Immature natural killer cell (primary cell): ENCODE data around the gene PRPS1L1. TPM values are rescaled to one million over a fixed set of nuclear protein-coding genes. Genes with fewer than 3 reads are reported as not detected.

ENCODE experiments used
- DNase-seq, 3 donors: peaks; one replicate each; pipeline ENCODE4 v3.0.0; 2022; ENCODE audit warnings: mixed read lengths in 1 of 3
- H3K27ac Mint-ChIP-seq, 6 donors: one replicate each; pipeline ENCODE4 v1.8.0; 2020; ENCODE audit warnings: mixed read lengths in 6 of 6, mild to moderate bottlenecking in 5 of 6, inconsistent platforms in 4 of 6, moderate library complexity in 3 of 6
- H3K27me3 Mint-ChIP-seq, 3 donors: one replicate each; pipeline ENCODE4 v1.8.0; 2020 to 2021; ENCODE audit warnings: low read depth in 3 of 3, mild to moderate bottlenecking in 3 of 3, mixed read lengths in 3 of 3, moderate library complexity in 3 of 3, inconsistent platforms in 1 of 3
- H3K36me3 Mint-ChIP-seq, 3 donors: one replicate each; pipeline ENCODE4 v1.8.0; 2020; ENCODE audit warnings: mixed read lengths in 3 of 3, inconsistent platforms in 2 of 3, mild to moderate bottlenecking in 2 of 3
- H3K4me1 Mint-ChIP-seq, 2 donors: one replicate each; pipeline ENCODE4 v1.8.0; 2020; ENCODE audit warnings: inconsistent platforms in 2 of 2, mild to moderate bottlenecking in 2 of 2, mixed read lengths in 2 of 2, moderate library complexity in 1 of 2
- H3K4me3 Mint-ChIP-seq, 5 donors: one replicate each; pipeline ENCODE4 v1.8.0; 2020; ENCODE audit warnings: mild to moderate bottlenecking in 5 of 5, mixed read lengths in 5 of 5, inconsistent platforms in 3 of 5, moderate library complexity in 3 of 5
- H3K9me3 Mint-ChIP-seq, 6 donors: one replicate each; pipeline ENCODE4 v1.8.0; 2020; ENCODE audit warnings: mild to moderate bottlenecking in 6 of 6, mixed read lengths in 6 of 6, inconsistent platforms in 4 of 6, moderate library complexity in 3 of 6
- polyA plus RNA-seq, 3 donors: library from polyadenylated mRNA; unstranded; fragments of 300-500 nt; fragmentation: Illumina TruSeq; gene quantifications; one replicate each; pipeline ENCODE4 v1.2.3, GENCODE V29; 2021

PRPS1L1 gene
- polyA plus RNA-seq, 3 donors from 2014 or later: not detected

DNA sequence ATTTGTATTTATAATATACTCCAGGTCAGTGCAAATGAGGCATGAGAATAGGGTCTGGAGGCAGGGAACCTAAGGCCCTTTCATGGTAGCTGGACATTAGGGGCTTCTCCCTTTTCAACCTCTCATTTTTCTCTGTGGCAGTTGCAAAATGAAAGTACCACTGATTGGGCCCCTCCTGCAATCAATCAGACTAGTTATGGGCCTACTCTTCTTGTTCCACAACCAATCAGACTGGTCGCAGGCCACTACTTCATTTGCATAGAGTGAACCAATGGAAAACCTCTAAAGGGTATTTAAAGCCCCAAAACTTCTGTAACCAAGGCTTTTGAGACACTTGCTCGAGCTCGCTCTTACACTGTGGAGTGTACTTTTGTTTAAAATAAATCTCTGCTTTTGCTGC lies 10.0 kb upstream of the PRPS1L1 start:
- no peaks in the 10 kb centered on the region for H3K36me3 Mint-ChIP-seq
- no peak for DNase-seq
- peaks cover 4 to 5% (median 5%) of the 10 kb centered on the region in 3 donors for H3K27me3 Mint-ChIP-seq
- no peaks in the 10 kb centered on the region for H3K9me3 Mint-ChIP-seq
- H3K27ac Mint-ChIP-seq: no peak overlapping the region
- no peak overlapping the region for H3K4me3 Mint-ChIP-seq
- no peaks in the 10 kb centered on the region for H3K4me1 Mint-ChIP-seq

DNA sequence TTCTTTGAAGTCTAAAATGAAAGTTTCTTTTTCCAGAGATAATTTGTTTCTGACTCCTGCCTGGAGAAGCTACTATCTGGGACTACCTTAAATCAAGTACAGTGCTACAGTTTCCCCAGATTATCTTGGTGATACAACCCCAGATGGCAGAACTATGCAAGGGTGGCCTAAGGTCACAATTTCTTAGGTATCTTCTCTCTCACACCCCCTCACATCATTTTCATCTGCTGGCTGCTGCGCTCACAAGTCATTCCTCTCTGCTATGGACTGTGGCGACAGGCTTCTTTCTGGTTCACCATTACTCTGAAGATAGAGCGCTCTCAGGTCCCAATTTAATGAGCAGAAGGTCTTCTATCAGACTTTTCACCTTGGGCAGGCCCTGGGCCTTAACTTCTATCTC lies 9.1 kb upstream of the PRPS1L1 start:
- Mint-ChIP-seq H3K27me3 (peaks cover 4 to 5% (median 5%) of the 10 kb centered on the region in 3 donors), H3K4me1 (no peaks in the 10 kb centered on the region), H3K4me3 (no peak overlapping the region), H3K27ac (no peak overlapping the region), H3K36me3 (no peaks in the 10 kb centered on the region), H3K9me3 (no peaks in the 10 kb centered on the region)
- DNase-seq: no peak

DNA sequence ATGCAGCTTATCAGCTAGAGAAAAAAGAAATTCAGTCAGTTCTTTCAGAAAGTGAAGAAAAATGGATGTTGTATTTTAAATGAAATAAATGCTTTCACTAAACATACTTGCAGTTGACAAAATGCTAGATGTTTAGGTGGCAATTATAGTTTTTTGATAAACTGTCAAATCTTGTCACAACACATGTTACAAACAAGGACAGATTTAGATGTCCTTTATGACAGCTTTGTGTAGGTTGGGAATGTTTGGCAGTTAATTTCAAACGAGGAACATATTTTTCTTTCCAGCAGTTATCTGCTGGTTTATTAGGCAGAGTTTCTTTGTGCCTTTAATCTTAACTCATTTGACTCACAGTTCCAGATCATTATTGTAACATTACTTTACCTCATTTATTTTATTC lies 3.1 kb upstream of the PRPS1L1 start:
- no peak overlapping the region for H3K4me3 Mint-ChIP-seq
- H3K27me3 Mint-ChIP-seq: peaks cover 0 to 5% (median 3%) of the 10 kb centered on the region in 3 donors
- no peaks in the 10 kb centered on the region for H3K4me1 Mint-ChIP-seq
- H3K36me3 Mint-ChIP-seq: no peaks in the 10 kb centered on the region
- H3K27ac Mint-ChIP-seq: no peak overlapping the region
- H3K9me3 Mint-ChIP-seq: no peaks in the 10 kb centered on the region
- DNase-seq: no peak

DNA sequence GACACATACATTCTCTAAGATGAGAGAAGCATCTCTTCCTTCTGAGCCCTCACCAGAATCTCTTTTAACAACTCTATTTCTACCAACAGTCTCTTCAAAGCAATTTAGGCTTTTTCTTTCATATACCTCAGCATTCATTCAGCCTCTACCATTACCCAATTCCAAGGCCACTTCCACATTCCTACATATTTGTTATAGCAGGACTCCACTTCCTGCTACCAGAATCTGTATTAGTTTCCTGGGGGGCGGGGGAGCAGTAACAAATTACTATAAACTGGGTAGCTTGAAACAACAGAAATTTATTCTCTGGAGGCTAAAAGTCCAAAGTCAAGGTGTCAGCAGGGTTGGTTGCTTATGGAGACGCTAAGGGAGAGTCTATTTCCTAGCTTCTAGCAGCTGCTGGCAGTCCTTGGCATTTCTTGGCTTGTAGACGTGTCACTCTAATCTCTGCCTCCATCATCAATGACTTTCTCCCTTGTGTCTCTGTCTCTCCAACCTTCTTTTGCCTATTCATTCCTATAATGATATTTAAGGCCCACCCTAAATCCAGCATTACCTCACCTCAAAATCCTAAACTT lies 7.4 kb downstream of the PRPS1L1 start:
- H3K27me3 Mint-ChIP-seq: peaks cover 0 to 4% (median under 1%) of the 10 kb centered on the region in 3 donors
- H3K36me3 Mint-ChIP-seq: no peaks in the 10 kb centered on the region
- H3K4me1 Mint-ChIP-seq: no peaks in the 10 kb centered on the region
- no peak overlapping the region for H3K4me3 Mint-ChIP-seq
- no peak overlapping the region for H3K27ac Mint-ChIP-seq
- H3K9me3 Mint-ChIP-seq: no peaks in the 10 kb centered on the region
- no peak for DNase-seq

DNA sequence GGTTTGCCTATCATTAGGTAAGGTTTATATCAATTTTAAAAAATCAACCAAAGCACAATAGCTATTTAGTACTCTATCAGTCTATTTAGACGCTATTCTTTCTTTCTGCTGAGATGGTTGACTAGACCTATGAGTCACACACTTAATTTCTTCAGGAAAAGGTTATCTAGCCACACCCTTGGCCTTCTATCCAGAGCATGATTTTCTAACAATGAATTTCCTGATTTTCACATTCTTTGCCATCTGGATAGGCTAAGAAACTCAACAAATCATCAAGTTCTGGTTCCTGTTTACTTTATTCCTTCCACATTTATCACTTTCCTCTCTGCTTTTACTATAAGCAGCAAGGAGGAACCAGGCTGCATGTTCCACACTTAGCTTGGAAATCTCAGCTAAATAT lies 8.1 kb downstream of the PRPS1L1 start:
- Mint-ChIP-seq H3K27ac (no peak overlapping the region), H3K36me3 (no peaks in the 10 kb centered on the region), H3K4me1 (no peaks in the 10 kb centered on the region), H3K9me3 (no peaks in the 10 kb centered on the region), H3K27me3 (peaks cover 0 to 4% (median 4%) of the 10 kb centered on the region in 3 donors), H3K4me3 (no peak overlapping the region)
- no peak for DNase-seq

DNA sequence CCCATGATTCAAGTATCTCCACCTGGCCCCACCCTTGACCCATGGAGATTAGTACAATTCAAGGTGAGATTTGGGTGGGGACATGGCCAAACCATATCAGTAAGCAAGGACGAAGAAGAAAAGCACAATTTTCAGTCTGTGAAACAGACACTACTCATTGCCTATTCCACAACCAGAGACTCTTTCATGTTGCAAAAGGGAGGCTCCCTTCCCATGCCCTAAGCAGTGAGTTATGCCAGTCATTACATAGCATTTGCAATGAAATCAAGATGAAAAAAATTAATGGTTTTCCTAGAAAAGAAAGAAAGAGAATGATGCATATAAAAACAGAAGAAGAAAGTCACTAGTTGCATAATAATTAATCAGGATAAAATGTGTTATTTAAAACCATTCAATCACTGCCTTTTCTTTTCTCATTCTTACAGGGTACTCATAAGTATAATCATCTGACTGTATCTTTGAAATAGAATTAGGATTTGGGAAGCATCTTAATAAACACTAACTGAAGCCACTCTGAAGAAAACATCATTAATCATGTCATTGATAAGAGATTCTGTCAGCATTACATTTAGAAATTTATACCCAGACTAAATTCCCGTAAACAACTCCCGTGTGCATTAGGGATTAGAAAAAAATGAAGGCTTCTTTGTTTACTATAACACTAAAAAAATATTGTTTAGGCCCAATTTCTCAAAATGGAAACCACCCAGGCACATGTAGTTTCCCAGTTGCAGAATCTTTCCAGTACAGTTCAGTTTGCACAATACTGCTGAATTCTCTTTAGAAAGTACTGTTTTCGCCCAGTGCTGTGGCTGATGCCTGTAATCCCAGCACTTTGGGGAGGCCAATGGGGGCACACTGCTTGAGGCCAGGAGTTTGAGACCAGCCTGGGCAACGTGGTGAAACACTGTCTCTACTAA lies 9.1 kb downstream of the PRPS1L1 start:
- no peak overlapping the region for H3K27ac Mint-ChIP-seq
- DNase-seq: no peak
- H3K9me3 Mint-ChIP-seq: no peaks in the 10 kb centered on the region
- no peaks in the 10 kb centered on the region for H3K36me3 Mint-ChIP-seq
- no peaks in the 10 kb centered on the region for H3K4me1 Mint-ChIP-seq
- no peak overlapping the region for H3K4me3 Mint-ChIP-seq
- peaks cover 0 to 7% (median 6%) of the 10 kb centered on the region in 3 donors for H3K27me3 Mint-ChIP-seq

DNA sequence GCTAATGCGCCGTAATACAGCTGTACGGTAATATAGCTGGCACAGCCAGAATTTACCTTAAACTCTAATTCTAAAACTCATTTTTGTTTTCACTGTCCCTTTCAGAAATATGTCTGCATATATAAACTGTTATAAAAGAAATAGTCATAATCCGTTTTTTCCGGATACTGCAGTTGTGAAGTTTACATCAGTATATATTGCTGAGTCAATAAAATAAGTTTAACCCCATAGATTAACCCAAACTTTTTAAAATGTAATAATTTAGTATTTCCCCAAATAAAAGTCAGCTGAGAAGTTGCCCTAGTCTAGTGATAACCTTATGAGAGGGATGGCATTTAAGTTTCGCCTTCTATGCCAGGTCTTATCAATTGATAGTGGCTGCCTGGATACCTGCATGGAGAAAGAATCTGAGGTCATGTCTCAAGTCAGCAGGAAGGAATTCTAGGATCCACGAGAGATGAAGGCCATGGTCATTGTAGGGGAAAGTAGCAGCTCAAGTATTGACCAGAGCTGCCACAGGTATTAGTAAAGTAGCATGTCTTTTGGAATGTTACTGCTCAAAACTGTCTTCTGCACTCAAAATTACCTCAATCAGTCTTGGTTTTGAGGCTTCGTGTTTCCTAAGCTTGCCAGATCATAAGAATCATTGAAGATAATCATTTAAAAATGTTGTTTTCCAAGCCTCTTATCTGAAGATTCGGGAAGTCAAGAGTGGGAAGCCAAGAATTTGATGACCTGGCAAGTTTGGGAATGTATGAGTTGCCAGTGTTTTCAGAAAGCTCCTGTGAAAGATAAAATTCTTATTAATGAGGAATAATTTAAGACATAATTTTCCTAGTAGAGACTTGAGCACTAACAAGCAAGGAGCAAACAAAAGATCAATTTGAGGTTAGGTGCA lies 10.8 kb downstream of the PRPS1L1 start:
- no peak for DNase-seq
- H3K4me1 Mint-ChIP-seq: no peaks in the 10 kb centered on the region
- no peaks in the 10 kb centered on the region for H3K9me3 Mint-ChIP-seq
- H3K4me3 Mint-ChIP-seq: no peak overlapping the region
- no peak overlapping the region for H3K27ac Mint-ChIP-seq
- no peaks in the 10 kb centered on the region for H3K36me3 Mint-ChIP-seq
- H3K27me3 Mint-ChIP-seq: peaks cover 0 to 7% (median 2%) of the 10 kb centered on the region in 3 donors

DNA sequence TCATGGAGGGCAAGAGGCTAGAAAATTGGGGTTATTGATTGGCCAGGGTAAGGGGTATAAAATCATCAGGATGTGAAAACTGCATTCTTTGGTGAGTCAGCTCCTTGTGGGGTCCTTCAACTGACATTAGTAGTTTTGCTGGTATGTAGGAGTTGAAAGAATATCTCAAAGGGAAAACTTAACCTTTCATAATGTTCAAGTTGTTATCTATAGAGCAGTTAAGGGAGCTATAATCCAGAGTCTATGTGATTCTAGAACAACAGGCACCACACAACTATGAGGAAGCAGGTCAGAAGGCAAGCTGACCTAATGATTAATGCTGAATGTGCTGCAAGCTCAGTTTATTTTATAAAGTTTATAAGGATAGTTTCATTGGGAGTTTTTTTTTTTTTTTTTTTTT lies 13.7 kb downstream of the PRPS1L1 start:
- H3K9me3 Mint-ChIP-seq: peaks cover 0 to 2% (median 0%) of the 10 kb centered on the region in 6 donors
- no peaks in the 10 kb centered on the region for H3K36me3 Mint-ChIP-seq
- no peaks in the 10 kb centered on the region for H3K4me1 Mint-ChIP-seq
- H3K4me3 Mint-ChIP-seq: no peak overlapping the region
- H3K27ac Mint-ChIP-seq: no peak overlapping the region
- H3K27me3 Mint-ChIP-seq: peaks cover 2 to 9% (median 2%) of the 10 kb centered on the region in 3 donors
- no peak for DNase-seq

DNA sequence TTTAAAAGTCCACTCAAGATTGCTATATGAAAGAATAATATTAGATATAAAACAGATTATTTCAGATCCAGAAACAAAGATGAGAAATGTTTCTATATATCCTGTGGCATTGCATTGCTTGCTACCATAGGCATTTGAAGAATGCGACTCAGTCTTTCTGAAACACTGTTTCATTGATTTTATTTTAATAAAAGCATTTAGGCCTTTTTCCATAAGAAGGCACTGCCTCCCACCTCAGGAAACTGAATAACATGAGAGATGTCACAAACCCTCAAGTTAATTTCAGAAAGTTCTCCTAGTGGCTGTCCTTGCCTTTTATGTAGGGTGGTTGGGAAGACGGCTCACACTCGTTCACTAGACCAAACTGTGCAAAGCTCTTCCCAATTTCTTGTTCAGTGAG lies 23.3 kb downstream of the PRPS1L1 start:
- no peak for DNase-seq
- H3K9me3 Mint-ChIP-seq: peaks cover 0 to 5% (median 2%) of the 10 kb centered on the region in 6 donors
- H3K36me3 Mint-ChIP-seq: no peaks in the 10 kb centered on the region
- no peaks in the 10 kb centered on the region for H3K27me3 Mint-ChIP-seq
- no peaks in the 10 kb centered on the region for H3K4me1 Mint-ChIP-seq
- H3K4me3 Mint-ChIP-seq: no peak overlapping the region
- no peak overlapping the region for H3K27ac Mint-ChIP-seq

DNA sequence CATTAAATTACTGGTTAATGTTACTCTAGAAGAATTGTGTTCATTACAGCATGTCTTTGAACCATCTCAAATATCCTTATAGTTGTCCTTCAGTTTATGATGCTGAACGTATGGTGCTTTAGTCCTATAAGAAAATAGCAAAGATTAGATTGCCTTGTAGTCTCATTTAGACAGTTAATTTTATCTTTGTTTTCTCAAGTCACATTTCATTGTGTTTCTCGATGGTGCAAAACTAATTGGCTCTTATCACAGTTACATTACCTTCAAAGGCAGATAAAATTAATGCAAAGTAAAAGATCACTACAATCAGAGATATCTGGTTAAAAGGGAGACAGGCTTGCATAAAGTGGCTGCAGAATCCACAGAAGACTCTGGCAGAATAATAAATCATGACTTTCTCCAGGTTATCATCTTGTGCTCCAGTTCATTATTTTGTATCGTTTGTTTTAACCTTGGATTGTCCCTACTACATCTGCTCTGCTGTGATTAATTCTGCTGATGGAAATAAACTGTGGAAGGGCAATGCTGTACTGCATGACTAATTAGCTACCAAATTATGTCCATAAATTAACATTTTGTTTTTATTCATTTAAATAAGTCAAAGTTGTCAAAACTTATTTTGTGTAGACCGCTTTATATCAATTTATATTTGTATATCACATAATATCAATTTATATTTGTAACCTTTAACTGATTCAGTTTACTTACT lies 24.2 kb downstream of the PRPS1L1 start:
- H3K4me1 Mint-ChIP-seq: no peaks in the 10 kb centered on the region
- no peak overlapping the region for H3K27ac Mint-ChIP-seq
- peaks cover 0 to 4% (median 0%) of the 10 kb centered on the region in 6 donors for H3K9me3 Mint-ChIP-seq
- no peak overlapping the region for H3K4me3 Mint-ChIP-seq
- no peaks in the 10 kb centered on the region for H3K27me3 Mint-ChIP-seq
- H3K36me3 Mint-ChIP-seq: no peaks in the 10 kb centered on the region
- no peak for DNase-seq

DNA sequence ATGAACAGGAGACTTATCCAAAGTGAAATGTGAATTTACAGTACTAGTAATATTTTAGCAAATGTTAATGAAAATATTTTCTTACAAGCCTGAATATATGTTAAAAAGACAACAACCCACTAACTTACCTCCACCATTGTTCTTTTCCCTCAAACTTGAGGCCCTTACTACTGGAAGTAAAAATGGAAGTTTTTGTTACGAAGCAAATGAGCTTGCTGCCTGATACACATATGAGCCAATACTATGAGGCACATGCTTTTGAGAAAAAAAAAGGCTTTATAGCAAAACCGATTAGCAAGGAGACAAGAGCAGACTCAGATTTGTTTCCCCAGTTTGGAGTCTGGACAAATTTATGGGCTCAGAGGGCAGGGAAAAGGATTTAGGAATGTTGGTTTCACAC lies 29.0 kb downstream of the PRPS1L1 start:
- no peak for DNase-seq
- H3K9me3 Mint-ChIP-seq: no peaks in the 10 kb centered on the region
- H3K27ac Mint-ChIP-seq: no peak overlapping the region
- no peaks in the 10 kb centered on the region for H3K4me1 Mint-ChIP-seq
- no peaks in the 10 kb centered on the region for H3K36me3 Mint-ChIP-seq
- H3K27me3 Mint-ChIP-seq: peaks cover 0 to 5% (median 2%) of the 10 kb centered on the region in 3 donors
- H3K4me3 Mint-ChIP-seq: no peak overlapping the region

DNA sequence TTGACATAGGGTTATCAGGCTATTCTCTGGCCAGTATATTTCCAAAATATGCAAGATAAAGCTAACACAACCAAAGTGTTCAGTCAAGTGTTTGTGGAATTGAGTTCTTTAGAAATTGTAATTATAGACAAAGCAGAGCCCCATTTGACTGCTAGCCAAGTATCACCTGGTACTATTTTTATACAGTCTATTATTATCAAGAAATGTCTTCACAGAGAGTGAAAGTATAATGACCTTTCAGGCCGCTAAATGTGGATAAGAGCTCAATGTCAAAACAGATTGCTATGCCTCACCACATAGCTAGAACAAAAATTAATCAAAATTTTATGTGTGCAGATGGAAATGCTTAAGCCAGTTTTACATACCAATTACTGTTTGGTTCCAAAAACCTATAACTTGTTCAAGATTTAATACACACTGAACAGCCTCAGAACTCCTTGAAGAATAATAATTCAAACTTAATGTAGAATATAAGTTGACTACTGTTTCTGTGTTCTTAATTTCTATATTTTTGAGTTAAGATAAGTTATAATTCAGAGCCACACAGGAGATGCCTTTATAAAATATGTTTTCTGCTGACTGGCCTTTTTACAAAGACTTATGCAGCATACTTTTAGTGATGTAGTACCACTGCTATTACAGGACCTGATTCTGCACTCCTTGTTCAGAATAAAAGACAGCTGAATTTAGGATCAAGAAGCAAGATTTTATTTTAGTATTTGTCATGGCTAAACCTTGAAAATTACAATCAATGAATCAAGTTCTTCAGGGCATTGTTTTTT lies 31.0 kb downstream of the PRPS1L1 start:
- no peaks in the 10 kb centered on the region for H3K9me3 Mint-ChIP-seq
- DNase-seq: no peak
- no peak overlapping the region for H3K4me3 Mint-ChIP-seq
- H3K27ac Mint-ChIP-seq: no peak overlapping the region
- no peaks in the 10 kb centered on the region for H3K36me3 Mint-ChIP-seq
- peaks cover 4 to 6% (median 5%) of the 10 kb centered on the region in 3 donors for H3K27me3 Mint-ChIP-seq
- no peaks in the 10 kb centered on the region for H3K4me1 Mint-ChIP-seq

DNA sequence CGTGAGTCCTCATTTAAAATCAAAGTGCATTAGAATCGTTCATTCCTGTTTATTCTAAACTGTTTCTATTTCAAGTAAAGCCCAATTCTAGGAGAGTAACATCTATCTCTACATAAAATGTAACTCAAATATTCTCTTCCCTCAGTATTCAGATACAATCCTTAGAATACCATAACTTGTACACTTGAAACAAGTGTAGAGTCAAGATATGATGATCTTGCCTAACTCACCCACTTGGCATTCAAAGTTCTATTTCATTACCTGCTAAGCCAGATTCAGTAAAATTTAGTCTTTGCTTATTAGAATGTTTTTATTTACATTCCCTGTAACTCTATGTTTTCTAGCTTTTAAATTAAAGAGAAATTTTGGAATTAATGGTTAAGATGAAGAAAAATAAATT lies 31.6 kb downstream of the PRPS1L1 start:
- H3K27ac Mint-ChIP-seq: no peak overlapping the region
- no peaks in the 10 kb centered on the region for H3K36me3 Mint-ChIP-seq
- no peak for DNase-seq
- H3K27me3 Mint-ChIP-seq: peaks cover 4 to 6% (median 5%) of the 10 kb centered on the region in 3 donors
- H3K4me1 Mint-ChIP-seq: no peaks in the 10 kb centered on the region
- no peaks in the 10 kb centered on the region for H3K9me3 Mint-ChIP-seq
- no peak overlapping the region for H3K4me3 Mint-ChIP-seq
